B cell (primary cell): Measurements from ENCODE around the gene TSPO. TPM values are rescaled to one million over a fixed set of nuclear protein-coding genes. Genes with fewer than 3 reads are reported as not detected.
"Not testable (repeated sequence)": the region's sequence is repeated elsewhere in the genome, so short reads cannot be mapped to it uniquely, and the experiment has no call there.

Experiments used
- ATAC-seq: fragments of 200-7000 bp; cut with Tn5 transposase; one replicate; pipeline ENCODE4 v1.10.0; 2021; ENCODE audit warnings: low read depth, mild to moderate bottlenecking, moderate number of reproducible peaks, moderate library complexity
- CTCF ChIA-PET: fragments of 350-600 bp; sonication (Branson Sonifier 250); formaldehyde crosslinking; loops from one replicate; lab custom pipeline; 2021; ENCODE audit warnings: antibody characterized with exemption, inconsistent platforms; lab: Charles Lee
- POLR2A ChIA-PET: fragments of 350-600 bp; sonication (Branson Sonifier 250); formaldehyde crosslinking; loops from one replicate; lab custom pipeline; 2021; ENCODE audit warnings: antibody characterized with exemption; lab: Charles Lee
- DNase-seq: peaks from one replicate; pipeline ENCODE4 v3.0.0; 2013
- H2AFZ ChIP-seq: 2 replicates; pipeline ENCODE4 v1.6.1; 2012; ENCODE audit warnings: mild to moderate bottlenecking, low read depth, low read length; ENCODE audit not compliant: insufficient read depth, poor library complexity, severe bottlenecking
- H3K27ac ChIP-seq, 2 donors: 1 replicate in 1 of 2; 2 replicates in 1 of 2; pipeline ENCODE4 v1.5.1; 2012 to 2013; ENCODE audit warnings: low read length in 2 of 2, mild to moderate bottlenecking in 2 of 2, moderate library complexity in 1 of 2
- H3K27me3 ChIP-seq, 4 experiments: fragments of 200-600 bp in 1 of 4; sonication (generic) in 1 of 4; replicated peaks in 1 of 4; 1 replicate in 2 of 4; 2 replicates in 2 of 4; pipeline versions ENCODE4 v1.6.1 to v1.7.0; 2013 to 2016; ENCODE audit warnings: low read length in 3 of 4, mild to moderate bottlenecking in 2 of 4, mixed read lengths in 1 of 4, moderate library complexity in 1 of 4; ENCODE audit not compliant: insufficient read depth in 4 of 4, control insufficient read depth in 3 of 4; ENCODE audit errors: control extremely low read depth in 1 of 4
- H3K36me3 ChIP-seq, 2 experiments: replicated peaks in 1 of 2; 1 replicate in 1 of 2; 2 replicates in 1 of 2; pipeline versions ENCODE4 v1.6.1 to v1.7.1; 2013; ENCODE audit warnings: low read length in 1 of 2; ENCODE audit not compliant: insufficient read depth in 2 of 2, control insufficient read depth in 1 of 2; ENCODE audit errors: control extremely low read depth in 1 of 2, extremely low read depth in 1 of 2
- H3K4me1 ChIP-seq, 2 donors: fragments of 200-600 bp in 1 of 2; sonication (generic) in 1 of 2; 1 replicate in 1 of 2; 2 replicates in 1 of 2; pipeline versions ENCODE4 v1.5.1 to v1.6.1; 2013 to 2017; ENCODE audit warnings: low read length in 2 of 2; ENCODE audit not compliant: control insufficient read depth in 2 of 2, insufficient read depth in 2 of 2
- H3K4me2 ChIP-seq: replicated peaks from 2 replicates; pipeline ENCODE3; 2012; ENCODE audit warnings: mild to moderate bottlenecking, low read depth, low read length; ENCODE audit not compliant: poor library complexity, severe bottlenecking
- H3K4me3 ChIP-seq, 5 experiments: fragments of 200-600 bp in 1 of 5; sonication (generic) in 1 of 5; 1 replicate in 3 of 5; 2 replicates in 2 of 5; pipeline versions ENCODE4 v1.5.1 to v1.7.0; 2011 to 2016; ENCODE audit warnings: low read length in 4 of 5, mild to moderate bottlenecking in 4 of 5, low read depth in 2 of 5, control low read depth in 1 of 5, moderate library complexity in 1 of 5; ENCODE audit not compliant: insufficient read depth in 1 of 5; ENCODE audit errors: control extremely low read depth in 1 of 5, extremely low read depth in 1 of 5
- H3K79me2 ChIP-seq: fragments of 200-600 bp; sonication (generic); one replicate; pipeline ENCODE4 v1.6.0; 2016; ENCODE audit warnings: low read length; ENCODE audit not compliant: control insufficient read depth, insufficient read depth
- H3K9ac ChIP-seq: fragments of 200-600 bp; sonication (generic); 2 replicates; pipeline ENCODE4 v1.6.1; 2017; ENCODE audit warnings: mild to moderate bottlenecking, low read length, moderate library complexity
- H3K9me3 ChIP-seq, 3 donors: one replicate each; pipeline versions ENCODE4 v1.6.1 to v1.7.1; 2013; ENCODE audit warnings: low read length in 2 of 3; ENCODE audit not compliant: control insufficient read depth in 2 of 3, insufficient read depth in 1 of 3; ENCODE audit errors: control extremely low read depth in 1 of 3
- H4K20me1 ChIP-seq: 2 replicates; pipeline ENCODE4 v1.6.0; 2012; ENCODE audit warnings: mild to moderate bottlenecking, low read length; ENCODE audit not compliant: insufficient read depth, control insufficient read depth, poor library complexity, severe bottlenecking
- H3K27ac Mint-ChIP-seq: one replicate; pipeline ENCODE4 v1.8.0; 2021; ENCODE audit warnings: mixed read lengths
- H3K27me3 Mint-ChIP-seq: one replicate; pipeline ENCODE4 v1.8.0; 2021; ENCODE audit warnings: mixed read lengths
- H3K4me1 Mint-ChIP-seq: one replicate; pipeline ENCODE4 v1.8.0; 2021; ENCODE audit warnings: mixed read lengths
- H3K4me3 Mint-ChIP-seq: one replicate; pipeline ENCODE4 v1.8.0; 2021; ENCODE audit warnings: mixed read lengths
- H3K9me3 Mint-ChIP-seq: one replicate; pipeline ENCODE4 v1.8.0; 2022; ENCODE audit warnings: mixed read lengths; ENCODE audit not compliant: insufficient read depth
- EZH2 ChIP-seq: IDR thresholded peaks from 2 replicates; pipeline ENCODE4 v1.6.1; 2012; ENCODE audit warnings: borderline replicate concordance, low read depth, mild to moderate bottlenecking, moderate library complexity, low read length; ENCODE audit not compliant: insufficient read depth, poor library complexity, severe bottlenecking
- WGBS: methylation state at CpG from one replicate; pipeline ENCODE4 v1.1.5; 2013; ENCODE audit warnings: missing lambda C conversion rate; ENCODE audit not compliant: insufficient coverage; 5-methylcytosine and 5-hydroxymethylcytosine counted together
- intact Hi-C: fragments of 100-400 bp; cut with micrococcal nuclease; formaldehyde crosslinking; loops from one replicate; pipeline ENCODE4 v1.10.0; 2022
- polyA plus RNA-seq: library from polyadenylated mRNA; depleted of rRNA; stranded (reverse); fragments of >200 nt; gene quantifications from 2 replicates; pipeline ENCODE4 v1.2.3, GENCODE V29; 2012
- total RNA-seq, 2 donors: library from RNA; stranded (reverse); fragments of 120-200 nt in 1 of 2; gene quantifications; 1 replicate in 1 of 2; 2 replicates in 1 of 2; pipeline versions ENCODE4 v1.2.3 to v1.2.4, GENCODE V29; 2013 to 2022

Gene TSPO
- total and polyA plus RNA-seq, 2 donors (not counting 1 experiment from before 2014, with no cell fraction given), result 54.9 to 94.2 TPM

GRCh38 chr22:43144949-43145348 lies 6.4 kb upstream of the TSPO start:
- Histone ChIP-seq H3K4me1 (peaks cover 37 to 54% of the 10 kb centered on the region in 2 donors), H4K20me1 (no peaks in the 10 kb centered on the region), H3K9me3 (no peaks in the 10 kb centered on the region), H3K36me3 (no peaks in the 10 kb centered on the region), H3K79me2 (peaks cover 11% of the 10 kb centered on the region), H3K27ac (no peak overlapping the region), H3K9ac (no peak overlapping the region), H3K27me3 (no peaks in the 10 kb centered on the region), H3K4me3 (no peak overlapping the region), H2AFZ (no peak overlapping the region), H3K4me2 (no peak overlapping the region)
- ChIA-PET CTCF (interaction anchor here (1.1 kb wide), 1 partner anchor 9 kb away, joined by 3 read pairs; no protein-coding TSS in a partner anchor), POLR2A (no interaction called here)
- H3K27me3 Mint-ChIP-seq, result no peaks in the 10 kb centered on the region
- no peak for TF ChIP-seq EZH2
- H3K4me3 Mint-ChIP-seq, result peak overlapping the region; percentile 13
- peaks cover 40% of the 10 kb centered on the region for H3K4me1 Mint-ChIP-seq
- H3K27ac Mint-ChIP-seq, result no peak overlapping the region
- no CpG with 5 or more reads among the region's 3 CpGs for WGBS
- intact Hi-C loops, result no loop called here
- no peaks in the 10 kb centered on the region for H3K9me3 Mint-ChIP-seq
- DNase-seq (no peak), ATAC-seq (no peak)

GRCh38 chr22:43145371-43145770 lies 6.0 kb upstream of the TSPO start:
- H3K4me2 ChIP-seq, H3K27me3 ChIP-seq, H2AFZ ChIP-seq, H3K4me3 ChIP-seq, CTCF ChIA-PET, H3K9me3 ChIP-seq, H3K4me3 Mint-ChIP-seq, H3K36me3 ChIP-seq, H3K27me3 Mint-ChIP-seq, ATAC-seq, H3K27ac ChIP-seq, H3K9me3 Mint-ChIP-seq, H4K20me1 ChIP-seq, H3K27ac Mint-ChIP-seq, DNase-seq, H3K9ac ChIP-seq, intact Hi-C loops: not testable (repeated sequence)
- peaks cover 13% of the 10 kb centered on the region for H3K79me2 ChIP-seq
- WGBS, result 100% methylated on average over 5 of the region's 8 CpGs
- peaks cover 40% of the 10 kb centered on the region for H3K4me1 Mint-ChIP-seq
- POLR2A ChIA-PET, result interaction anchor here (0.6 kb wide), 2 partner anchors 40 to 247 kb away, joined by 3 to 4 read pairs; no protein-coding TSS in a partner anchor
- H3K4me1 ChIP-seq, result peaks cover 37 to 54% of the 10 kb centered on the region in 2 donors

- H3K79me2 ChIP-seq, result peaks cover 16% of the 10 kb centered on the region
- H2AFZ ChIP-seq, H3K4me3 ChIP-seq, H3K27me3 Mint-ChIP-seq, intact Hi-C loops, H3K27me3 ChIP-seq, H3K36me3 ChIP-seq, DNase-seq, H3K4me3 Mint-ChIP-seq, H3K9me3 ChIP-seq, H3K9ac ChIP-seq, H3K9me3 Mint-ChIP-seq, H4K20me1 ChIP-seq, ATAC-seq: not testable (repeated sequence)
- CTCF ChIA-PET, result interaction anchor here (1.0 to 1.6 kb wide), 2 partner anchors 10 to 29 kb away, joined by 4 to 7 read pairs; no protein-coding TSS in a partner anchor
- 81% methylated on average over 12 of the region's 15 CpGs for WGBS
- H3K27ac ChIP-seq, result peak overlapping the region; percentile 41 to 47
- peaks cover 42 to 62% of the 10 kb centered on the region in 2 donors for H3K4me1 ChIP-seq
- peak overlapping the region; percentile 72 for H3K4me2 ChIP-seq
- Mint-ChIP-seq H3K4me1 (peaks cover 42% of the 10 kb centered on the region), H3K27ac (peak overlapping the region; percentile 61)
- POLR2A ChIA-PET, result interaction anchor here (0.6 kb wide), 1 partner anchor 88 kb away, joined by 3 read pairs; no protein-coding TSS in a partner anchor
These were observed 5.0 kb upstream of the TSPO start for GRCh38 chr22:43146332-43146731.
